Lower leg skin (tissue), 3 donors: ENCODE results near the gene NUMB.

Experiments
- POLR2A ChIP-seq, 2 donors: fragments of 450-650 bp; IDR thresholded peaks; one replicate each; pipeline ENCODE4 v1.6.1; 2016 to 2017; ENCODE audit warnings: antibody characterized with exemption in 2 of 2, mild to moderate bottlenecking in 1 of 2, moderate library complexity in 1 of 2
- TF ChIP-seq, protein P1 (sequence below), 3 donors: fragments of 450-650 bp; IDR thresholded peaks; one replicate each; pipeline ENCODE4 v1.5.1; 2016; ENCODE audit warnings: antibody characterized with exemption in 3 of 3, mild to moderate bottlenecking in 3 of 3, moderate library complexity in 2 of 3

- TF ChIP-seq POLR2A (IDR thresholded peaks at IDR 0.05) = no peak
- TF ChIP-seq, protein P1, sequence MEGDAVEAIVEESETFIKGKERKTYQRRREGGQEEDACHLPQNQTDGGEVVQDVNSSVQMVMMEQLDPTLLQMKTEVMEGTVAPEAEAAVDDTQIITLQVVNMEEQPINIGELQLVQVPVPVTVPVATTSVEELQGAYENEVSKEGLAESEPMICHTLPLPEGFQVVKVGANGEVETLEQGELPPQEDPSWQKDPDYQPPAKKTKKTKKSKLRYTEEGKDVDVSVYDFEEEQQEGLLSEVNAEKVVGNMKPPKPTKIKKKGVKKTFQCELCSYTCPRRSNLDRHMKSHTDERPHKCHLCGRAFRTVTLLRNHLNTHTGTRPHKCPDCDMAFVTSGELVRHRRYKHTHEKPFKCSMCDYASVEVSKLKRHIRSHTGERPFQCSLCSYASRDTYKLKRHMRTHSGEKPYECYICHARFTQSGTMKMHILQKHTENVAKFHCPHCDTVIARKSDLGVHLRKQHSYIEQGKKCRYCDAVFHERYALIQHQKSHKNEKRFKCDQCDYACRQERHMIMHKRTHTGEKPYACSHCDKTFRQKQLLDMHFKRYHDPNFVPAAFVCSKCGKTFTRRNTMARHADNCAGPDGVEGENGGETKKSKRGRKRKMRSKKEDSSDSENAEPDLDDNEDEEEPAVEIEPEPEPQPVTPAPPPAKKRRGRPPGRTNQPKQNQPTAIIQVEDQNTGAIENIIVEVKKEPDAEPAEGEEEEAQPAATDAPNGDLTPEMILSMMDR (IDR thresholded peaks at IDR 0.05) = no peak
Measured at GRCh38 chr14:73313151-73313550, 145.2 kb downstream of the NUMB start.
